NCI-H460 (cell line): ENCODE measurements around the gene NKX1-1. TPM values are rescaled to one million over a fixed set of nuclear protein-coding genes. Genes with fewer than 3 reads are reported as not detected.
"Not testable (repeated sequence)": the region's sequence is repeated elsewhere in the genome, so short reads cannot be mapped to it uniquely, and the experiment has no call there.

ENCODE experiments used
- DNase-seq: peaks from one replicate; pipeline ENCODE4 v3.0.0-alpha.2; 2016; ENCODE audit warnings: low read depth; ENCODE audit errors: extremely low read depth
- polyA plus RNA-seq: library from polyadenylated mRNA; depleted of rRNA; stranded (reverse); fragments of >200 nt; gene quantifications from 2 replicates; pipeline ENCODE4 v1.2.3, GENCODE V29; 2014; cell fraction: nucleus; rRNA removed
- total RNA-seq: library from RNA; depleted of rRNA; stranded (reverse); fragments of >200 nt; shearing (Covaris generic); gene quantifications from 2 replicates; pipeline ENCODE4 v1.2.3, GENCODE V29; 2014; rRNA removed

The NKX1-1 gene
- not detected in 2 replicates for total RNA-seq
- not detected in 2 replicates for polyA plus RNA-seq

- DNase-seq = no peak
Measured at GRCh38 chr4:1406394-1406980, at the start of gene NKX1-1. NKX1-1 (minus strand) TSS chr4:1406442; CDS start chr4:1406442, 0 bp downstream.

- DNase-seq = no peak
Measured at GRCh38 chr4:1453731-1454130, 47.5 kb upstream of the NKX1-1 start.

- DNase-seq = no peak
Measured at GRCh38 chr4:1452431-1453051, 46.3 kb upstream of the NKX1-1 start.

- DNase-seq = no peak
Measured at GRCh38 chr4:1451752-1452122, 45.5 kb upstream of the NKX1-1 start.

- no peak for DNase-seq
Measured at GRCh38 chr4:1451106-1451751, 45.0 kb upstream of the NKX1-1 start.

- DNase-seq = no peak
Measured at GRCh38 chr4:1449833-1450741, 43.8 kb upstream of the NKX1-1 start.

GRCh38 chr4:1449475-1449832 lies 43.2 kb upstream of the NKX1-1 start:
- no peak for DNase-seq

GRCh38 chr4:1448589-1449420 lies 42.6 kb upstream of the NKX1-1 start:
- DNase-seq = no peak

- no peak for DNase-seq
Measured at GRCh38 chr4:1447676-1448588, 41.7 kb upstream of the NKX1-1 start.

GRCh38 chr4:1446502-1447386 lies 40.5 kb upstream of the NKX1-1 start:
- no peak for DNase-seq

GRCh38 chr4:1445716-1446445 lies 39.6 kb upstream of the NKX1-1 start:
- no peak for DNase-seq

- not testable (repeated sequence) for DNase-seq
Measured at GRCh38 chr4:1443688-1444172, 37.5 kb upstream of the NKX1-1 start.

- no peak for DNase-seq
Measured at GRCh38 chr4:1427010-1427409, 20.8 kb upstream of the NKX1-1 start.

GRCh38 chr4:1421657-1422056 lies 15.4 kb upstream of the NKX1-1 start:
- no peak for DNase-seq

- DNase-seq = no peak
Measured at GRCh38 chr4:1419708-1420107, 13.5 kb upstream of the NKX1-1 start.

GRCh38 chr4:1418494-1419285 lies 12.4 kb upstream of the NKX1-1 start:
- DNase-seq = no peak
